Endometrium (tissue), 2 donors: ENCODE measurements around the gene FGD1.
"Not testable (repeated sequence)": the region's sequence is repeated elsewhere in the genome, so short reads cannot be mapped to it uniquely, and the experiment has no call there.

Experiments
- FAIRE-seq: peaks from 2 replicates; lab custom pipeline; 2012; peaks lifted over from hg19 to GRCh38; lab: Jason Lieb, UNC
- donor health status: control.
- donor health status: control.

Gene FGD1

DNA sequence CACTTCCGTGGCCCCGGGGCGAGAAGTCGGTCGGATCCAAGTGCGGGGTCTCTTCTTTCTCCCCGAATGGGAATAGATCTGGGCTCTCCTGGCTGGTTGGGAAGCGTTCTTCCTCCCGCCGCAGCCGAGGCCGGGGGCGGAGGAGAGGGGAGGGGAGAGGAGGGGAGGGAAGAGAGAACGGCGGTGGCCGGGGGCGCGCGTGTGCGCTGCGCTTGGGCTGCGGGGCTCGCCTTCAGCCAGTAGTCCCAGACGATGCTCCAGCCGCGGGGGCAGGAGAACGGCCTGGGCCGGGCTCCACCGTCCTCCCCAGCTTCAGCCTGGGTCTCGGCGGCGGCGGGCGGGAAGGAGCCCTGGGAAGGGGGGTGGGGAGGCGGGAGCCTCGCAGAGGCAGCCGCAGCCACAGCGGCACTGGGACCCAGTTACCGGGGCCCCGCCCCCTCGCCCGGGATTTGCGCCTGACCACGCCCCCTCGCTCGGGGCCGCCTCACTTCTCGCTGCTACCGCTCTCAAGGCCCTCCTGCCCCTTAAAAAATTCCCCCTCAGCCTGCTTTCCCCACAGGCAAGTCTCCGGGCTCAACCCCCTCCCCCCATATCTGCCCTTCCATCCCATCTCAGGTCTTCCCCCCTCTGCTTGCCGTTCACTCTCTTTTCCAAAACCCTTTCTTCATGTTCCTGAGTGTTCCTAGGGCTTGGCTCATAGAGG lies at the start of gene FGD1:
Gene FGD1 (minus strand): TSS at position 421 of the 703 bp plus-strand sequence. CDS start 802 bp downstream, outside the sequence.
- no peak for FAIRE-seq

DNA sequence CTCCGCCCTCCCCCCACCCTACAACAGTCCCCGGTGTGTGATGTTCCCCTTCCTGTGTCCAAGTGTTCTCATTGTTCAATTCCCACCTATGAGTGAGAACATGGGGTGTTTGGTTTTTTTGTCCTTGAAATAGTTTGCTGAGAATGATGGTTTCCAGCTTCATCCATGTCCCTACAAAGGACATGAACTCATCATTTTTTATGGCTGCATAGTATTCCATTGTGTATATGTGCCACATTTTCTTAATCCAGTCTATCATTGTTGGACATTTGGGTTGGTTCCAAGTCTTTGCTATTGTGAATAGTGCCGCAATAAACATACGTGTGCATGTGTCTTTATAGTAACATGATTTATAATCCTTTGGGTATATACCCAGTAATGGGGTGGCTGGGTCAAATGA lies 46.2 kb upstream of the FGD1 start:
- FAIRE-seq: not testable (repeated sequence)

DNA sequence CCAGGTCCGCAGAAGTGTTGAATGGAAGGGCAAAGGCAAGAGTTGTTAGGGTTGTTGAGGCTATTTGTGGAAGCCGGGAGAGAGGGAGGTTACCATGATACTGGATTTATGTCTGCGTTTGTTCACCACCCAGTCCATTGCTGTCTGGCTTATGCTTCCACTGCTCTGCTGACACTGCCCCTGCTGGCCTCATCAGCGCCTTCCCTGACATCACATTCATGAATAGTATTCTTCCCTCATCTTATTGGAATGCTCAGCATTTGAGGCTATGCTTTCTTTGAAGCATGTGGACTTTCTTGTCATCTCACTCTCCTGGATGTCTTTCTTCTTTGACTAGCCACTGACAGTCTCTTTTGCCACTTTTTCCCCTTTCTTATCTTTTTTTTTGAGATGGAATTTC lies 44.3 kb upstream of the FGD1 start:
- no peak for FAIRE-seq

DNA sequence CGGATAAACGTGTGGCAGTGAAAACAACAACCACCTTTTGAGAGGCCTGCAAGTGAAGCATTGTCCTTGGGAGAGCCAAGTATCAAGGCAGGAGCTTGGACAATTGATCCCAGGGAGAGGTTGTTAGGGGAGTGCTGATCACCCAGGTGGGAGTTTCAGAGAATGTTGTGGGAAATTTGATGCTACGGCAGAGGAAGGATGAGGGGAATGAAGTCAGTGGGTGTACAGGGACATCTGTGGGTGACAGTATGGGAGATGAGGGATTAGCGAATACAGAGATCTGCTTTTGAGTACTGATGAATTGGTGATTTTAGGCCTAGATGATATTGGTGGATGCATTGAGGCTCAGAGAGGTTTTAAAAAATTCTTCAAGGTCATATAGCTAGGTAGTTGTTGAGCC lies 38.2 kb upstream of the FGD1 start:
- no peak for FAIRE-seq

DNA sequence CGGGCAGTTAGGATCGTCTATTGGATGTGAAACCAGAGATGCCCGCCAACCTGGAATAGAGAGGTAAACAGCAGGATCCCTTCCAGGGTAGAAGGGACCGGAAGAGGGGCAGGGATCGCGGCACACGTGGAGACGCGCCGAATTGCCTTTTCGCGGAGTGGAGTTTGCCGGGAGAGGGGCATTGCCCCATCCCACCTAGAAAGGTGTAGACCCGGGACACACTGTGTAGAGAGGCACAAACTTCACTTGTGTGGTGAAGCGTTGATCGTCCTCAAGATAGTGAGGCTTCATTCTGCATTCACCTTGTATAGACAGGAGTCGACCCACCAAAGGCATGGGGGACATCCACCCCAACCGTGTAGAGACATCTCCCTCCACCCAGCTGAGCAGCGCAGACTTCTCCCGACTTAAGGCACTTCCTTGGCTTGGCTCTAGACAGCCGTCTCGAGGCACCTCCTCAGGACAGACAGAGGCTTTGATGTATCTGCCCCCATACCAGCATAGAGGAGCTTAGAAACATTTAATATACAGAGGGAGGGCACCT lies 34.4 kb upstream of the FGD1 start:
- no peak for FAIRE-seq

DNA sequence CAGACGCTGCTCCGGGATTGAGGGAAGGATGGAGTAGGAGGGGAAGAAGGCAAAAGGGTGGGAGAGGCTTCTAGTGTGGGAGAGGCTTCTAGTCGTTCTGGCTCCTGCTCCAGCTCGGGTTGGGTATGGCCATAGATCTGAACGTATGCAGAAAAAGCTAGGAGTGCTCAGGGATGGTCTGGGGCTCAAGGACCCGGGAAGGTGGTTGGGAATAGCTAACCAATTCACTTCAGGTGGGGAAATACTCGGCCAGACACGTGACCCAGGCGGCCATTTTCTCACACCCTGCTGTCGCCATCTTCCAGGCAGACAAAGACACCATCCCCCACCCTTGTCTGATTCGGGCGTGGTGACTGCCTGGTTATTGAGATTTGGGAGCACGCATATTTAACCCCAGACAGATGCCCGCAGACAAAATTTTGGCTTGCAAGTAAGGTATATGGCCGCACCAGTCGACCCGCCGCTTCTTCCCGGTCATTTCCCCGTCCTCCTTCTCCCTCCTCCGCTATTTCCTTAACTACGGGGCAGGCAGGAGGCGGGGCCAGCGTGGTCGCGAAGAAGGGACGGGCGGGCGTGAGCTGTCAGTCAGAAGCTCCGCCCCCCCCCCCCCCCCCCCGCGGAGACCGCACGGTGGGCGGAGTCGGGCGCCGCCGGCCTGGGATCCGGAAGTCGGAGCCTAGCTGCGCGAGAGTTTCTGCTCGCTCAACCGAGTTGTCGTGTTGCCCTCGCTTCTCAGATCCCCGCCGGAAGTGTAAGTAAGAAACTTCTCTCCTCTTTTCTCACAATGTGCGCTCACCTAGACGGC lies 33.7 kb upstream of the FGD1 start, which contains the start of gene GNL3L:
Gene GNL3L (plus strand): TSS at position 668 of the 805 bp plus-strand sequence. CDS start 2,348 bp downstream, outside the sequence.
- no peak for FAIRE-seq

DNA sequence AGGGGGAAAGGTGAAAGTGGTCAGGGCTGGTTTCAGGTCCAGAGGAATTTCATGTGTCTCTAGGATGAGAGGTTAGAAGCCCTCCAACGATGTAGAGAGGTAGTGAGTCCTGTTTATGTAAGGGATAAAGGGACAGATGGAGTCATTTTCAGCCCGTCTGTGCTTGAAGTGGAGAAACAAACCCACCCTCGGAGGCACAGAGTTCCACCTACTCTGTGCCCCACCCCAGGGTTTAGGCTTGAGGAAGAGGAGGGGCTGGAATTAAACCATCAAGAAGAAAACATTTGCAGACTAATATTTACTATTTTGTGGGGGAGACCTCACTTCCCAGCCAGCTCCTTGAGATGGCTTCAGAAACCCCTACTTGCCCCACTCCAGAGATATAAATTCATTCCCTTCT lies 33.1 kb upstream of the FGD1 start:
- FAIRE-seq: no peak

DNA sequence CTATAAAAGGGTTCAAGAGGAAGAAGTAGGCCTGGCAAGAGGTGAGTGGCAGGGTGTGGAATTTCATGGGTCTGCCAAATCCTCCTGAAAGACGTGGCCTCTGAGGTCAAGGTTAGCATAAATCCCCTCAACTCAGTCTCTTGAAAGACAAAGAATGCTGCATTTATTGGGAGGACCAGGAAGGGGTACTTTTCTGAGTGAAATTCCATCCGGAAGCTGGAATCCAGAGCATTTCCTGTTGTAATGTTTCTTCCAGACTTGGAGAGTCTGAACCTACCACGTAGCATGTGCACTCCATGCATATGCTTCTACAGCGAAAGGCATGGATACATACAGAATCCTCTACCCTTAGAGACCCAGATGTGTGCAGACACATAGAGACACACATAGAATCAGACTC lies 13.4 kb upstream of the FGD1 start:
- no peak for FAIRE-seq

DNA sequence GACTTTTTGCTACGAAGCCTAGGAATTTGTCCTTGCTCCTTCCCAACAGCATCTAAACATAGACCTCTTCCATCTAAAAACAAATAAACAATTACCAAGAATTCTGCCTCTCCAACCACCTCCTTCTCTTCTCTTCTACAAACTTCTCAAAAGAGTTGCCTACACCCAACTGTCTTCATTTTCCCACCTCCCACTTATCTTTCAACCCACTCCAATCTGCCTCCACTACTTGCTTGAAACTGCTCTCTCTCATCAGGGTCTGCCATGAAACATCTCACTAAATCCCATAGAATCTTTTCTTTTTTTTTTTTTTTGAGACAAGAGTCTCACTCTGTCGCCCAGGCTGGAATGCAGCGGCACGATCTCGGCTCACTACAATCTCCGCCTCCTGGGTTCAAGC lies 902 bp upstream of the FGD1 start:
- no peak for FAIRE-seq

DNA sequence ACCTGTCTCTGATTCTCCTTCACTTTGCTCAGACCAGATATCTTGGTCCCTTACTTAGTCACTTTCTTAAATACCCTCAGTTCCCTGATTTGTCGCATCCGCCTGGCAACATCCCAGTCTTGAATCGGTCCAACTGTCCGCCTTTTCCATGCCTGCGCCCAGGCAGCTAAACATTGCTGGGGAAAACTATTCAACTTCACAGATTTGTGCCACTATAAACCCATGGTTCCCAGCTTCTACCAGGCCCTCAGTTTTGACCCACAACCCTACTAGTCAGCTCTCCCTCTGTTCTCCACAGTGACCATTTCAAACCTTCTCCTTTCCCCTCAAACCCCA lies 451 bp upstream of the FGD1 start:
- FAIRE-seq: no peak

DNA sequence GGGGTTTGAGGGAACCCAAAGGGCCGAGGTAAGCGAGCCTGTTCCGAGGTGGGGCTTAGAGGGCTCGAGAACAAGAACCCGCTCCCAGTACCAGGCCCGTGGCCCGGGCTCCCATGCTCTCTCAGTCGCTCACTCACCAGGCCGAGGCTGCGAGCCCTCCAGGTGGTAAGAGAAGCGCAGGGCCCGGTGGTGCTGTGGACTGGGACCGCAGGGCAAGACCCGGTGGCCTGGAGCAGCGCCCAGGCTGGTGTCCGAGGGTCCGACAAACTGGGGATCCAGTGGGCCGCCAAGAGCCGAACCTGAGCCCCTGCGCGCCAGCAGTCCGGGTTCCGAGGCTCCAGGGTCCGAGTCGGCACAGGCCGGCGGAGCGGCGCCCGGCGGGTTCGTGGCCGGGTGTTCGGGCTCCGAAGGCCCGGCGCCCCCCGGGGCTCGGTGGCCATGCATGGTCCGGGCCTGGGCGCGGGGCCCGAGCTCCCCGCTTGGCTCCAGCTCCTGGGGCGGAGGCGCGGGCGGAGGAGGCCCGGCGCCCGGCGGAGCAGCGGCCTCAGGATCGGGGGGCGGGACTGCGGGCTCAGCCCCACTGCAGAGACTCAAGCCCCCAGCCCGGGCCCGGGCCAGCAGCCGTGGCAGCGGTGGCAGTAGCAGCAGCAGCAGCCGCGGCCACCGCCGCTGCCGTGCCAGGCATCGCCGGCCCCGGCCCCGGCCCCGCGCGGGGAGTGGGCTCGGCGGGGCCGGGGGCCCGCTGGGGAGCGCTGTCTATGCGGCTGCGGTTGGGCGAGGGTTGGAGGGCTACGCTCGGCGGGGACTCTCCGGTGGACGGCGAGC lies 833 bp downstream of the FGD1 start:
- no peak for FAIRE-seq

DNA sequence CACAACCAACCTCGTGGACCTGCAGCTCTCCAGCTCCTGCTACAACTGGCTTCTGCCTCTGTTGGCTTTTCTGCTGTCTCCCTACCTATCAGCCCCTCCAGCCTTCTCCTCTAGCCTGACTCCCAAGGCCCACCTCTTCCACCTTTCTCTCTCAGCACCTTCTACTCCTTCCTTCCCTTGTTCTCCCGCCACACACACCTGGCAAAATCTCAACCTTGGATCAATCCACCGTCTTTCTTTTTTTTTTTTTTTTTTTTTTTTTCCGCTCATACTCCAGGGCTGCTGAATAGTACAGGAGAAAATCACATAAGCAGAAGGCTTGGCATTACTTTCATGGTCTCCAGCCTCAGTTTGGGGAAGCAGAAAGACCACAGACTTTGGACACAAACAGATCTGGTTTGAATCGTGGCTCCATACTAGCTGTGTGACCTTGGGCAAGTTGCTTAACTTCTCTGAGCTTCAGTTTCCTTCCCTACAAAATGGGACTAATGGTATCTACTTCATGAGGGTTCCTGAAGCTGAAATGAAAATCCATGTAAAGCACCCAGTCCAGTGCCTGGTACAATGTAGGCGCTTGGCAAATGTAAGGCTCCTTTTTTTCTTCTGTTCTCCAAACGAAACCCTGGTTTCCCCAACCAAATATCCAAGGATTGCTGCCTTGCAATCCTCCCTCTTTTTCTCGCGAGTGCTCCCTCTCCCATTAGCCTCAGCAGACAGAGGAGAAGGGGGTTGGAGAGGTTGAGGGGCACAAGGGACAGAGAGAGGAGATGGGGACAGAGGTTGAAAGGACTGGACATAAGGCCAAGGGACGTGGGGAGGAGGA lies 1.7 kb downstream of the FGD1 start:
- no peak for FAIRE-seq

DNA sequence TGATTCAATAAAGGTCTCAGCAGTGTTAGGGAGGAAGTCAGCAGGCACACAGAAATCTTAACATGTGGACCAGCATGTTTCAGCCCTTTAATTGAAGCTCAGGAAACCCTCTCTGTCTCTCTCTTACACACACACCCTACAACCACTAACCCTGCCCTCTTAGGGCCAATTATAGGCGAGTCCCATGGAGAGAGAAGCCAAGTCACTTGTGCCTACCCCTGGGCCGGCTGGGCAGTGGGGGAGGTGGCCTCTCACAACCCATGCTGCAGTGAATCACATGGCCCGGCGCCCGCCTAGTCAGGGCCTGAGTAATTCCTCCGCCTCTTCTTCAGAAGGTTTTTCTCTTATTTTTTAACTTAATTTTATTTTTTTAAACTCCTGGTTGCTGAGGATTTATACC lies 3.7 kb downstream of the FGD1 start:
- FAIRE-seq: no peak

DNA sequence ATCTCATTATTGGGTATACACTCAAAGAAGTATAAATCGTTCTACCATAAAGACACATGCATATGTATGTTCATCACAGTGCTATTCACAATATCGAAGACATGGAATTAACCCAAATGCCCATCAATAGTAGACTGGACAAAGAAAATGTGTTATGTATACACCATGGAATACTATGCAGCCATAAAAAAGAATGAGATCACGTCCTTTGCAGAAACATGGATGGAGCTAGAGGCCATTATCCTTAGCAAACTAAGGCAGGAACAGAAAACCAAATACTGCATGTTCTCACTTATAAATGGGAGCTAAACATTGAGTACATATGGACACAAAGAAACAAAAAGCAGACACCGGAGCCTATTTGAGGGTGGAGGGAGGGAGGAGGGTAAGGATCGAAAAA lies 6.2 kb downstream of the FGD1 start:
- not testable (repeated sequence) for FAIRE-seq

DNA sequence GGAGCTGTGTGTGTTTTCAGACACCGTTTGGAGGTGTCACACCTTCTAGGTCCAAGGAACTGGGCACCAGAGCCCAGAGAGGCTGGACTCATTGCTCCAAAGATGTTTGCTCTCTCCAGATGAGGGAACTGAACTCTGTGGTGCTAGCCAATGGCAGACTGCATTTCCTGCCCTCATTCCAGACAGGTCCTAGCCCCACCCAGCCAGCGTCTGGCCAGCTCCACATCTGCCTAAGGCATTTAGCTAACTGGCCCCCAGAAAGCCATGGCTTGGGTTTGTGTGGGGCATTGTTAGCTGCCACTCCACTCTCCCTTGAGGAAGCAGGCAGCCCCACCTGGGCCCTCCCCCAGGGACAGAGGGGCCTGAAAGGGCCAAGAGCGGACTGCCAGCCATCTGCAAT lies 11.4 kb downstream of the FGD1 start:
- no peak for FAIRE-seq

DNA sequence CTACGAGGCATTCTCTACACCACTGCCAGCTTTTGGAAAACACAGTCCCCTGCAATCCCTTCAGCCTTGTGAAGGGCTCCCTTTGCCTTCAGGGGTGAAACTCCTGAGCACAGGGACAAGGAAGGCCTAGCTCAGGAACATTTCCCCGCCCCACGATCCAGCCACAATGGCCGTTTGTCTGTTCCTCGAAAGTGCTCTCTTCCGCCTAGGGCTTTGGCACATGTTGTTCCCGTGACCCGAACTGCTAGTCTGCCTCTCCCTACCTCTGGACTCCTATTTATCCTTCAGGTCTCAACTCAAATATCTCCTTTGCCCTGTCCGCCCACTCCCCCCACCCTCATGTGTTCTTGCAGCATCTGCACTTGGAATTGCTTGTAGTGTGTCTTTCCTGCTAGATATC lies 12.1 kb downstream of the FGD1 start:
- FAIRE-seq: no peak

DNA sequence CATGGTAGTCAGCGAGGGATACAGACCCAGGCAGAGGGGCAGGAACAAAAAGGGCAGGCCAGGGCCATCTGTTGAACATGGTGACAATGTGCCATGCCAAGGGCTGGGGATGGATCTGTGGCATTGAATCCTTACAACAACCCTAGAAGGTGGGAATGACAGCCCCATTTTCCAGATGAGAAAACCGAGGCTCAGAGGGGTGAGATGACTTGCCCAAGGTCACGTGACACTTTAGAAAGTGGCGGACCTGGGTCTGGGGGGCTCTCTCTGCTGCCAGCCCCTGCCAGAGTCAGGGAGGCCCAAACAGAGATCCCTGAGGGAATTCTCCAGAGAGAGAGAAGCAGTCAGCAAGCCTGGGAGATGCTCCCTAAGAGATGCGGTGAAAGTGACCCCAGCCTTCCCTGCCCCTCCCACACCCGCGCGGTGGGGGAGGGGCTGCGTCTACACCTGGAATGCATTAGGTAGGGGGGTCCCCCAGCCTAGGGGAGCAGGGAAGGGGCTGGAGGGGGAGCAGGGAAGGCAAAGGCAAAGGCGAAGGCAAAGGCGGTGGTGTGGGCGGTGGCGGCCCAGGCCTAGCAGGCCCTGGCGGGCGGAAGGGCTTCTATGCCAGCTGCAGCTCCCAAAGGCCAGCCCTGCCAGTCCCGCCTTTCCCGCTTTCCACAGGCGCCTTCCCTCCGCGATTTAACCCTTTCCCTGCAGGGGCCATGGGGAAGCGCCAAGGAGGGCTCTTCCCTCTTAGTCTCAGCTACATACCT lies 13.0 kb downstream of the FGD1 start:
- no peak for FAIRE-seq

DNA sequence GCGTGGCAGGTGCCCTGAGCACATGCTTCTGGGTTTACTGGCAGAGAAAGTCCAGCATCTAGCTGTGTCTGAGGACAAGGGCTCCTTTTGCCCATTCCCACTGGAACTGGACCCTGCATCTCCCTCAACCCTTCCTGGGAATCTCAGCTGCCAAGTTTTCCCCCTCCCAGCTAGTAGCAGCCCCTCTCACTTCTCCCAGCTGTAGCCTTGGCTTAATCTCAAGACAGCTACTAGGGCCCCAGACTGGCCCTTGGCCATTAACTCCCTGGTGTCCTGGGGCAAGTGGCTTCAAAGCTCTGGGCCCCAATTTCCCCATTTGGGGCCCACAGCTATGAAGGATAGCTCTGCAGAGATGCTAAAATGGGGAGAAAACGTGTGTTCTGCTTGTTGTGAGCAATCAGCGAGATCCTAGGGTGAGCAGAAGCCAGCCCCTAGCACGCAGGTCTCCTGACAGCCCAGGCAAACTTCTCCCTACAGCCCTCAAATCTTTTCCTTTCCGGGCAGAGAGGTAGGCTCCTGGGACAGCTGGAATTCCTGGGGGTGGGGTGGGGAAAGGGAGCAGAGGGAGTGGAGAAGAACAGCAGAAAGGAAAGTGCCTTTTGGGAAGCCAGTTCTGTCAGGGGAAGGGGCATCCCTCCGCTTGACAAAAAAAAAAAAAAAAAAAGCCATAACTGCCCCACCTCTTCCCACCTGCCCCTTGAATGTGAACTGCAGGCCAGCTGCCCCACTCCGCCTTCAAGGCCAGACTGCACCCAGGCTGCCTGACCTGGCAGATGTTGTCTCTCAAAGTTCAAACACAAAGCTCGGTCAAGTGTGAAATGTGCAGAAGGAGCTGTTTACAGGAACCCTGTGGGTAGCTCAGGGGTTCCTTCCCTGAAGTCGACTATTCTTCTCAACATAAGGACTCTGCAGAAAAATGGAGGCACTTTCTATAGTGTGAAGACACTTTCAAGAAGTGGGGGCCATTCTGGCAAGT lies 16.6 kb downstream of the FGD1 start:
- FAIRE-seq: no peak

DNA sequence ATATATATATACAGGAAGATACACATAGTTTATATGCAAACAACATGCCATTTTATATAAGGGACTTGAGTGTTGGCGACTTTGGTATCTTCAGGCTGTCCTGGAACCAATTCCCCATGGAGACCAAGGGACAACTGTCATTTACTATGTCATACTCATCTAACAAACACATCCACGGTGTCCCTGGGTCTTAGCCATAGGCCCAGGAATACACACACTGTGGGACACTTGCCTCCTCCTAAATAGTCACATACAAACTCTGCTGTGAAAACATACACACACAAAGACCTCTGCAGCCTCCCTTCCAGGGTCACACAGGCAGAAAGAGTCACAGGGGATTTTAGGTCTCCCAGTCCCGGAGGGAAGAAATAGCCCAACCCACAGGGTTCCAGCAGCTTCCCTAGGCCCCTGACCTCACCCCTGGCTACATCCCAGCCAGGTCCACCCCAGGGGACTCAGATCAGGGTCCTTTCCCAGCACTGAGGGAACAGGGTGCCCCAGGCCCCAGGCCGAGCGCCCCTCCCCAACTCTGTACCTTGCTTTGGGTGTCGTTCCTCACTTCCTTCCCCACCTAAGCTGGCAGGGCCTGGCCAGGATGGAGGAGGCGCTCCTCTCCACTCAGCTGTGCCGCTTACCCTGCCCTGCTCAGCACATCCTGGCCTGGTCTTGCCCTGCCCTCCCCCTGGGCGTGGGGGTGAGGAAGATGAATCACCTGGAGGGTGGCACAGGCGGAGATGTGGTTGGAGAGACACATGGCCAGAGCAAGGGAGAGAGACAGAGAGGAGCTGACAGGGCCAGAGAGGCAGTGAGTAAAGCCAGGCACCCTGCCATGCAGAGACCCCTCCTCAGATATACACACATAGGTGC lies 21.8 kb downstream of the FGD1 start:
- FAIRE-seq: no peak
